Measurements from ENCODE around the gene EFCAB6. TPM values are rescaled to one million over a fixed set of nuclear protein-coding genes. Genes with fewer than 3 reads are reported as not detected.

The EFCAB6 gene
- total RNA-seq, 4 donors from 2014 or later: 1.1 to 3.8 (median 2.7) TPM

DNA sequence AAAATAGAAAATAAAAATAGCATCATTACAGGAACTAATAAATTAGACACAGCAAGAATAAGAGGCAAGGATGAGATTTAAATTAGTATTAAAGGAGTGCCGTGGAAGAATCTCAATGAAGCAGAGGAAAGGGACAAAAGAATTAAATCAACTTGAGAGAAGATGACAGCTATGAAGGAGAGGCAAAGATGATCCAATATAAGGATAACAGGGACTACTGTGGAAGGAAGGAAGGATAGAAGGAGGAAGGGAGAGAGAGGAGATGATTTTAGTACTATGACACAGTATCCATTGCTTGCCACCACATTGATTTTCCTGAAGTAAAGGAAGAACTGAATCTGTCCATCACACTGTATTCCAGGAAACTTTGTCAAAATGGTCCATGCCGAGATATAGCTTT is 98.0 kb downstream of the EFCAB6 start:
- TF ChIP-seq EP300 (IDR thresholded peaks at IDR 0.05): no peak
- no peak for TF ChIP-seq POLR2A (IDR thresholded peaks at IDR 0.05)
- TF ChIP-seq POLR2AphosphoS5 (IDR thresholded peaks at IDR 0.05): no peak
- H3K27ac ChIP-seq: no peak overlapping the region
- no peaks in the 10 kb centered on the region for H3K9me3 ChIP-seq
- no peak for ATAC-seq
- no peaks in the 10 kb centered on the region for H3K4me1 ChIP-seq
- peaks cover 0 to 21% of the 10 kb centered on the region in 2 donors for H3K36me3 ChIP-seq
- H3K27me3 ChIP-seq: no peaks in the 10 kb centered on the region
- 95 to 100% methylated on average over 2 of the region's 2 CpGs for WGBS, 2 donors (ENCODE audit: low coverage in 1 of 2)
- no peak overlapping the region for H3K4me3 ChIP-seq

DNA sequence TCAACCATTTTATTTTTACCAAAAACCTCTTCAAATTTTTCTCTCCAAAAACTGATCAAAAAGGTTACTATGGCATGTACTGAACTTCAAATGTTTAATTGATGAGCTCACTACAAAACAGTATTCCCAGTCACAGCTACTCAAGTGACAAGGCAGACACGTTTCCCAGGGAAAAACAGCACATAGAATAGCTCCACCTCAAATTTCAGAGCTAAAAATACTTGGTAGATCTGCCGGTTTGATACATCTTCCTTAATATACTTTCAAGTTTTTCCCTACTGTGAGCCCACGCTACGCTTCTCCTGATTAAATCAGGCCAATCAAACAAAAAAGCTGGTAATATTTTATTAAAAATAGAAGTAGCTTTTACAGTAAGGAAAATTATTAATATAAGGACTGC is 100.4 kb downstream of the EFCAB6 start:
- peaks cover 0 to 16% of the 10 kb centered on the region in 2 donors for H3K36me3 ChIP-seq
- 74 to 75% methylated on average over 4 of the region's 4 CpGs for WGBS, 2 donors (ENCODE audit: low coverage in 1 of 2)
- H3K4me1 ChIP-seq: no peaks in the 10 kb centered on the region
- no peak overlapping the region for H3K27ac ChIP-seq
- no peaks in the 10 kb centered on the region for H3K9me3 ChIP-seq
- no peak for ATAC-seq
- H3K4me3 ChIP-seq: no peak overlapping the region
- no peaks in the 10 kb centered on the region for H3K27me3 ChIP-seq
- TF ChIP-seq POLR2A (IDR thresholded peaks at IDR 0.05) (no peak), EP300 (IDR thresholded peaks at IDR 0.05) (no peak), POLR2AphosphoS5 (IDR thresholded peaks at IDR 0.05) (no peak)
- TF ChIP-seq, protein P1, sequence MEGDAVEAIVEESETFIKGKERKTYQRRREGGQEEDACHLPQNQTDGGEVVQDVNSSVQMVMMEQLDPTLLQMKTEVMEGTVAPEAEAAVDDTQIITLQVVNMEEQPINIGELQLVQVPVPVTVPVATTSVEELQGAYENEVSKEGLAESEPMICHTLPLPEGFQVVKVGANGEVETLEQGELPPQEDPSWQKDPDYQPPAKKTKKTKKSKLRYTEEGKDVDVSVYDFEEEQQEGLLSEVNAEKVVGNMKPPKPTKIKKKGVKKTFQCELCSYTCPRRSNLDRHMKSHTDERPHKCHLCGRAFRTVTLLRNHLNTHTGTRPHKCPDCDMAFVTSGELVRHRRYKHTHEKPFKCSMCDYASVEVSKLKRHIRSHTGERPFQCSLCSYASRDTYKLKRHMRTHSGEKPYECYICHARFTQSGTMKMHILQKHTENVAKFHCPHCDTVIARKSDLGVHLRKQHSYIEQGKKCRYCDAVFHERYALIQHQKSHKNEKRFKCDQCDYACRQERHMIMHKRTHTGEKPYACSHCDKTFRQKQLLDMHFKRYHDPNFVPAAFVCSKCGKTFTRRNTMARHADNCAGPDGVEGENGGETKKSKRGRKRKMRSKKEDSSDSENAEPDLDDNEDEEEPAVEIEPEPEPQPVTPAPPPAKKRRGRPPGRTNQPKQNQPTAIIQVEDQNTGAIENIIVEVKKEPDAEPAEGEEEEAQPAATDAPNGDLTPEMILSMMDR (IDR thresholded peaks at IDR 0.05): no peak

DNA sequence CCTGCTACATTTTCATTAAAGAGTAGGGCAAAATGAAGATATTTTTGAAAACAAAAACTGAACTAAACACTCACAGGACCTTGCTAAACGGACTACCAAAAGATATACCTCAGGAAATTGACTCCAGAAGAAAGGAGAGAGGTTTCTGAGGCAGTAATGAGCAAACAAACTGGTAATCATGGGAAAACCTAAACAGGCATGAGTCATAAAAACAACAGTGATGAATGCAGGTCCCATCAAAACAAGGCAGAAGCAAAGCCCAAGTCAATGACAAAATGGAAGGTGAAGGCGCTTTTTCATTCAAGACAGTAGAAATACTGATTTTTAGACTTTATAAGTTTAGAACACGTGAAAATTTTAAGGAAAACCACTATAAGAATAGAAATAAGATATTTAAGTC is 104.5 kb downstream of the EFCAB6 start:
- WGBS, 2 donors (ENCODE audit: low coverage in 1 of 2): 88 to 89% methylated on average over 3 of the region's 3 CpGs
- Histone ChIP-seq H3K27me3 (no peaks in the 10 kb centered on the region), H3K4me1 (no peaks in the 10 kb centered on the region), H3K36me3 (no peaks in the 10 kb centered on the region), H3K4me3 (no peak overlapping the region), H3K9me3 (peaks cover 0 to 23% (median 0%) of the 10 kb centered on the region in 3 donors), H3K27ac (no peak overlapping the region)
- TF ChIP-seq POLR2A (IDR thresholded peaks at IDR 0.05): no peak
- no peak for TF ChIP-seq POLR2AphosphoS5 (IDR thresholded peaks at IDR 0.05)
- TF ChIP-seq, protein P1 (IDR thresholded peaks at IDR 0.05): no peak
- no peak for TF ChIP-seq EP300 (IDR thresholded peaks at IDR 0.05)
- no peak for ATAC-seq

DNA sequence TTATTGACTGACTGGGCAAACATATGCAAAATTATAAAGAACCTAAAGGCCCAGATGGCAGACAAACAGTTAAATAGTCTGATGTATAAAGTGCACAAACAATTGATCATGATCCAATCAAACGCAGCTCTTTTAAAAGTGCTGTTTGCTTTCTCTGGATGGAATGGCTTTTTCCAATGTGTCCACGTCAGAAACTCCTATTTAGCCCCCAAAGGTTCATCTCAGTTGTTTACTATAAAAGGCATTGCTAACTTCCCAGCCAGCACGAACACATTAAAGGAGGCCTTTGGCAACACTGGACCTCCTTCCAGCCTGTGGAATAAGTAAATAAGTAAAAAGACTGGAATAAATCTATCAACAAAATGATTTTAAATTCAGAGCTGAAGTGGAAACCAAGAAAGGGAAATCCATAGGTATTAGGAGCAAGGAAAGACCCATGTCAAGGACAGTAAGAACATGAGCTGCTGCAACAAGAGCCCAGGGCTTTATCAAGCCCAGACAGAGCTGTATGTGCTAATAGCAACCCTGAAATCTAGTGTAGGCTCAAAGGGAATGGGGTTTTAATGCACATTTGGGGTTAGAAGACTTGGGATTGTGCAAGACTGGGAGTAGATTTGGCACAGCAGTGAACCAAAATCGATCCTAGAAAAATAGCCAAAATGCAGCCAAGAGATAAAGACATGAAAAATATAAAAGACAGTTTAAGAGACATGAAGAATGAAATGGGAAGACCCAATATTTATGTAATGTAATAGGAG is 105.4 kb downstream of the EFCAB6 start:
- peaks cover 0 to 27% (median 0%) of the 10 kb centered on the region in 3 donors for H3K9me3 ChIP-seq
- no peaks in the 10 kb centered on the region for H3K4me1 ChIP-seq
- ATAC-seq: no peak
- WGBS, 2 donors (ENCODE audit: low coverage in 1 of 2): 48 to 52% methylated on average over 4 of the region's 4 CpGs
- no peaks in the 10 kb centered on the region for H3K27me3 ChIP-seq
- H3K4me3 ChIP-seq: no peak overlapping the region
- H3K36me3 ChIP-seq: no peaks in the 10 kb centered on the region
- no peak overlapping the region for H3K27ac ChIP-seq
- TF ChIP-seq POLR2AphosphoS5 (IDR thresholded peaks at IDR 0.05) (no peak), POLR2A (IDR thresholded peaks at IDR 0.05) (no peak), EP300 (IDR thresholded peaks at IDR 0.05) (no peak)
- TF ChIP-seq, protein P1 (IDR thresholded peaks at IDR 0.05): no peak

DNA sequence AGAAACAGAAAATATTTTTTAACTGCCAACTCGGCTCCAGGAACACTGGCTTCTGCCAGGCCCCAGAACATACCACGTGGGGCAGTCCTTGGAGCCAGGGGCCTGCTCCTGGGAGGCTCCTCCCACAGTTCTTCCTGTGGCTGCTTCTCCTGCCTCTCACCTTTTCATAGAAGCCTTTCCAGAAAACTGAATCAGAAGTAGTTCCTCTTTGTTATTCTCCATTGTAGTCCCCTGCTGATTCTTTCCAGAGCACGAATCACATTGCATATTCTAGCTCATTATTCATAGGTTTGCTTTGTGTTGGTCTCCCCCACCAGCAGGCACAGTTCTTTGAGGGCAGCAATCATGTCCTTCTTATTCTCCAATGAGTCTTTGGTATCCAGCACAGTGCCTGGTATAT is 106.0 kb downstream of the EFCAB6 start:
- H3K4me3 ChIP-seq: no peak overlapping the region
- H3K9me3 ChIP-seq: peaks cover 0 to 27% (median 0%) of the 10 kb centered on the region in 3 donors
- no peaks in the 10 kb centered on the region for H3K4me1 ChIP-seq
- TF ChIP-seq POLR2AphosphoS5 (IDR thresholded peaks at IDR 0.05): no peak
- TF ChIP-seq, protein P1 (IDR thresholded peaks at IDR 0.05): no peak
- no peak for TF ChIP-seq POLR2A (IDR thresholded peaks at IDR 0.05)
- no peak for TF ChIP-seq EP300 (IDR thresholded peaks at IDR 0.05)
- no peaks in the 10 kb centered on the region for H3K36me3 ChIP-seq
- 48 to 63% methylated on average over 3 of the region's 3 CpGs for WGBS, 2 donors (ENCODE audit: low coverage in 1 of 2)
- H3K27me3 ChIP-seq: no peaks in the 10 kb centered on the region
- no peak overlapping the region for H3K27ac ChIP-seq
- ATAC-seq: no peak

Measured in gastroesophageal sphincter (tissue), 4 donors.